Keratinocyte (primary cell): ENCODE data around the gene PAOX. TPM values are rescaled to one million over a fixed set of nuclear protein-coding genes. Genes with fewer than 3 reads are reported as not detected.

Experiments
- DNase-seq: peaks from one replicate; pipeline ENCODE4 v3.0.0-alpha.2; 2011; ENCODE audit warnings: low read depth, missing footprints, low spot score
- FAIRE-seq: peaks from 2 replicates; lab custom pipeline; 2011; peaks lifted over from hg19 to GRCh38; lab: Jason Lieb, UNC
- H2AFZ ChIP-seq: 2 replicates; pipeline ENCODE4 v1.6.0; 2012; ENCODE audit warnings: low read length, control low read depth, inconsistent platforms; ENCODE audit not compliant: control insufficient read depth
- H3K27ac ChIP-seq: 2 replicates; pipeline ENCODE4 v1.5.1; 2011; ENCODE audit warnings: low read length; ENCODE audit not compliant: control insufficient read depth, insufficient read depth
- H3K27me3 ChIP-seq: 3 replicates; pipeline ENCODE4 v1.6.0; 2011; ENCODE audit warnings: low read length; ENCODE audit not compliant: control insufficient read depth, insufficient read depth; ENCODE audit errors: extremely low read depth
- H3K36me3 ChIP-seq, 2 experiments: 2 replicates in 1 of 2; 3 replicates in 1 of 2; pipeline ENCODE4 v1.5.1; 2011; ENCODE audit warnings: low read length in 2 of 2, mild to moderate bottlenecking in 1 of 2; ENCODE audit not compliant: control insufficient read depth in 2 of 2, insufficient read depth in 2 of 2; ENCODE audit errors: extremely low read depth in 1 of 2
- H3K4me1 ChIP-seq: 3 replicates; pipeline ENCODE4 v1.5.1; 2011; ENCODE audit warnings: low read length; ENCODE audit not compliant: control insufficient read depth, insufficient read depth; ENCODE audit errors: extremely low read depth
- H3K4me2 ChIP-seq: 3 replicates; pipeline ENCODE4 v1.6.0; 2011; ENCODE audit warnings: low read depth, low read length; ENCODE audit not compliant: control insufficient read depth, insufficient read depth; ENCODE audit errors: extremely low read depth
- H3K4me3 ChIP-seq, 3 experiments: fragments of 200-600 bp in 1 of 3; sonication (generic) in 1 of 3; 2 replicates in 2 of 3; 3 replicates in 1 of 3; pipeline ENCODE4 v1.5.1; 2011 to 2016; ENCODE audit warnings: low read length in 3 of 3, mild to moderate bottlenecking in 3 of 3, control low read depth in 2 of 3, inconsistent platforms in 1 of 3, low read depth in 1 of 3, mixed read lengths in 1 of 3, mixed run types in 1 of 3, moderate library complexity in 1 of 3; ENCODE audit not compliant: control insufficient read depth in 2 of 3, insufficient read depth in 2 of 3; ENCODE audit errors: extremely low read depth in 1 of 3
- H3K79me2 ChIP-seq: 2 replicates; pipeline ENCODE4 v1.6.0; 2012; ENCODE audit warnings: low read length; ENCODE audit not compliant: control insufficient read depth, insufficient read depth
- H3K9ac ChIP-seq: 3 replicates; pipeline ENCODE4 v1.6.0; 2011; ENCODE audit warnings: low read length; ENCODE audit not compliant: control insufficient read depth, insufficient read depth; ENCODE audit errors: extremely low read depth
- H3K9me1 ChIP-seq: 3 replicates; pipeline ENCODE4 v1.6.0; 2011; ENCODE audit warnings: low read length; ENCODE audit not compliant: control insufficient read depth, insufficient read depth; ENCODE audit errors: extremely low read depth
- H3K9me3 ChIP-seq: 2 replicates; pipeline ENCODE4 v1.5.1; 2012; ENCODE audit warnings: low read depth, low read length; ENCODE audit not compliant: control insufficient read depth
- H4K20me1 ChIP-seq: 3 replicates; pipeline ENCODE4 v1.6.0; 2011; ENCODE audit warnings: low read length; ENCODE audit not compliant: control insufficient read depth, insufficient read depth; ENCODE audit errors: extremely low read depth
- CTCF ChIP-seq, 3 experiments: IDR thresholded peaks in 1 of 3; conservative IDR thresholded peaks in 1 of 3; optimal IDR thresholded peaks in 1 of 3; 2 replicates in 2 of 3; 3 replicates in 1 of 3; pipeline versions ENCODE3 to v1.5.1; 2011; ENCODE audit warnings: low read length in 3 of 3, mild to moderate bottlenecking in 3 of 3, moderate library complexity in 2 of 3, control low read depth in 1 of 3, inconsistent platforms in 1 of 3; ENCODE audit not compliant: insufficient read depth in 2 of 3; ENCODE audit errors: extremely low read depth in 1 of 3
- EZH2 ChIP-seq: IDR thresholded peaks from one replicate; pipeline ENCODE4 v1.6.1; 2012; ENCODE audit warnings: inconsistent platforms, mild to moderate bottlenecking, low read length, moderate library complexity
- dilution Hi-C: fragments of 300-500 bp; cut with MboI; formaldehyde crosslinking; loops from one replicate; pipeline ENCODE4 v1.7.0; 2020; ENCODE audit warnings: low sequenced_read_pairs; ENCODE audit not compliant: extremely low pct_ligation_motif_present
- polyA plus RNA-seq, 5 experiments: library from polyadenylated mRNA; depleted of rRNA in 3 of 5; stranded (reverse) in 3 of 5; stranded (forward) in 1 of 5; unstranded in 1 of 5; fragments of >200 nt; gene quantifications; 1 replicate in 1 of 5; 2 replicates in 3 of 5; 3 replicates in 1 of 5; pipeline versions ENCODE4 v1.2.1 to v1.2.3, GENCODE V29; 2011 to 2012; ENCODE audit warnings: missing spikeins in 2 of 5, low read depth in 1 of 5, low replicate concordance in 1 of 5

Gene PAOX
- polyA plus RNA-seq, 1 donor (not counting 4 experiments of a cell fraction or from before 2014, with no cell fraction given): 2.6 TPM

GRCh38 chr10:133335246-133336117 is 43.6 kb upstream of the PAOX start:
- Histone ChIP-seq H3K9me1 (no peaks in the 10 kb centered on the region), H3K4me3 (peak overlapping the region in 2 of 3 experiments; percentile 32 to 49), H3K27ac (no peak overlapping the region), H2AFZ (no peak overlapping the region), H4K20me1 (no peaks in the 10 kb centered on the region), H3K9me3 (no peaks in the 10 kb centered on the region), H3K9ac (peak overlapping the region; percentile 9), H3K36me3 (no peaks in the 10 kb centered on the region), H3K4me1 (no peaks in the 10 kb centered on the region), H3K27me3 (peaks cover 56% of the 10 kb centered on the region), H3K4me2 (peak overlapping the region; percentile 32), H3K79me2 (no peaks in the 10 kb centered on the region)
- DNase-seq (no peak), FAIRE-seq (no peak)
- TF ChIP-seq CTCF (optimal IDR thresholded peaks at IDR 0.05 in 1 of 3, IDR thresholded peaks at IDR 0.05 in 1 of 3, conservative IDR thresholded peaks at IDR 0.05 in 1 of 3; ENCODE audit: extremely low read depth in 1 of 3, insufficient read depth in 2 of 3, low read length in 3 of 3) (no peak), EZH2 (peak; percentile 82)
- dilution Hi-C loops: no loop called here

GRCh38 chr10:133336118-133336576 is 42.9 kb upstream of the PAOX start:
- dilution Hi-C loops: no loop called here
- Histone ChIP-seq H3K4me3 (no peak overlapping the region), H3K9ac (no peak overlapping the region), H3K27ac (no peak overlapping the region), H3K9me3 (no peaks in the 10 kb centered on the region), H3K79me2 (no peaks in the 10 kb centered on the region), H3K36me3 (no peaks in the 10 kb centered on the region), H3K9me1 (no peaks in the 10 kb centered on the region), H2AFZ (no peak overlapping the region), H3K4me1 (no peaks in the 10 kb centered on the region), H3K27me3 (peaks cover 56% of the 10 kb centered on the region), H3K4me2 (no peak overlapping the region), H4K20me1 (no peaks in the 10 kb centered on the region)
- DNase-seq (no peak), FAIRE-seq (no peak)
- TF ChIP-seq EZH2 (no peak), CTCF (optimal IDR thresholded peaks at IDR 0.05 in 1 of 3, IDR thresholded peaks at IDR 0.05 in 1 of 3, conservative IDR thresholded peaks at IDR 0.05 in 1 of 3; ENCODE audit: extremely low read depth in 1 of 3, insufficient read depth in 2 of 3, low read length in 3 of 3) (no peak)
